ENCODE measurements around the gene SRRT.

DNA sequence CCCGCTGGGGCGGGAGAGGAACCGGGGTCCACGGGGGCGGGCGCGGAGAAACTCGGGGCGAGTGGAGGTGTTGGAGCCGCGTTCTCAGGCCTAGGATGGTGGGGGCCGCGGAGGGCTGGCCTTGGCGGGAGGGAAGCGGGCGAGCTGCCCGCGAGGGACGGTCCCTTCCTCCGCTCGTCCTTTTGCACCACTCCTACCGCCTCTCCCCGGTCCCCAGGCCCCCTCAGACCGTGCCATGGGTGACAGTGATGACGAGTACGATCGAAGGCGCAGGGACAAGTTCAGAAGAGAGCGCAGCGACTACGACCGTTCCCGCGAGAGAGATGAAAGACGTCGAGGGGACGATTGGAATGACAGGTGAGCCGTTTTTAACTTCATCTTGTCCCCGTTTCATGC, 451 bp downstream of the SRRT start:
- TF ChIP-seq, protein P1, sequence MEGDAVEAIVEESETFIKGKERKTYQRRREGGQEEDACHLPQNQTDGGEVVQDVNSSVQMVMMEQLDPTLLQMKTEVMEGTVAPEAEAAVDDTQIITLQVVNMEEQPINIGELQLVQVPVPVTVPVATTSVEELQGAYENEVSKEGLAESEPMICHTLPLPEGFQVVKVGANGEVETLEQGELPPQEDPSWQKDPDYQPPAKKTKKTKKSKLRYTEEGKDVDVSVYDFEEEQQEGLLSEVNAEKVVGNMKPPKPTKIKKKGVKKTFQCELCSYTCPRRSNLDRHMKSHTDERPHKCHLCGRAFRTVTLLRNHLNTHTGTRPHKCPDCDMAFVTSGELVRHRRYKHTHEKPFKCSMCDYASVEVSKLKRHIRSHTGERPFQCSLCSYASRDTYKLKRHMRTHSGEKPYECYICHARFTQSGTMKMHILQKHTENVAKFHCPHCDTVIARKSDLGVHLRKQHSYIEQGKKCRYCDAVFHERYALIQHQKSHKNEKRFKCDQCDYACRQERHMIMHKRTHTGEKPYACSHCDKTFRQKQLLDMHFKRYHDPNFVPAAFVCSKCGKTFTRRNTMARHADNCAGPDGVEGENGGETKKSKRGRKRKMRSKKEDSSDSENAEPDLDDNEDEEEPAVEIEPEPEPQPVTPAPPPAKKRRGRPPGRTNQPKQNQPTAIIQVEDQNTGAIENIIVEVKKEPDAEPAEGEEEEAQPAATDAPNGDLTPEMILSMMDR (IDR thresholded peaks at IDR 0.05) = no peak
- TF ChIP-seq EZH2 (IDR thresholded peaks at IDR 0.05) (no peak), EZH2phosphoT487 (IDR thresholded peaks at IDR 0.05) (no peak)
